Stimulated activated CD4-positive, alpha-beta T cell treated with anti-CD3 and anti-CD28 coated beads, TNF-alpha, amount 100 ng/mL, for 48 hours (primary cell): ENCODE data around the gene TEX47.

Source experiments
- DNase-seq, 3 donors: peaks; one replicate each; pipeline ENCODE4 v3.0.0-alpha.2; 2020; ENCODE audit warnings: low read depth in 3 of 3

TEX47 gene

DNA sequence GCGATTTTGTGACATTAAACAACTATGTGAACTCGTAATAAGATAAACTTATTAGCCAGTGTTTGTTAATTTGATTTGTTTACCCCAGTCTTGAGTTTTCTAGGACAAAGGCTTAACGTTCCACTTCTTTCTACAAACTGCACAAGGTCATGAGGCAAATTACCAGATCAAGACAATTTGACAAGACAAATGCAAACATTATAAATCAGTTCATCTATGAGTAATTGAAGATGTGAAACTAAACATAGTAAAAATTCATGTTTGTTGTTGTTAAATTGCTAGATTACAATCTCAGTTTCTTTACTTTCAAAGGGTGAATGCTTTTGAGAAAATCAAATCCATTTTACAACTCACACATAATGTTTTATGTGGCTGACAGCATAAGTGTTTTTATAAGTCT lies 49.4 kb downstream of the TEX47 start:
- no peak for DNase-seq
